Stimulated activated effector memory CD8-positive, alpha-beta T cell treated with anti-CD3 and anti-CD28 coated beads, Interleukin-12 subunit alpha, Interleukin-12 subunit beta, amount 100 ng/mL, for 72 hours (primary cell): Measurements from ENCODE around the gene PARL.

ENCODE experiments used
- ATAC-seq: fragments of 150-1000 bp; cut with Tn5 transposase; 2 replicates; pipeline ENCODE4 v1.10.0; 2021
- DNase-seq, 2 donors: peaks; one replicate each; pipeline ENCODE4 v3.0.0; 2021 to 2022; ENCODE audit warnings: low spot score in 2 of 2
- H3K27ac Mint-ChIP-seq: one replicate; pipeline ENCODE4 v1.8.0; 2022; ENCODE audit warnings: mild to moderate bottlenecking, mixed read lengths
- H3K36me3 Mint-ChIP-seq: one replicate; pipeline ENCODE4 v1.8.0; 2022; ENCODE audit warnings: mild to moderate bottlenecking, mixed read lengths
- H3K4me1 Mint-ChIP-seq: one replicate; pipeline ENCODE4 v1.8.0; 2022; ENCODE audit warnings: mixed read lengths
- H3K4me3 Mint-ChIP-seq: one replicate; pipeline ENCODE4 v1.8.0; 2022; ENCODE audit warnings: mild to moderate bottlenecking, mixed read lengths
- H3K9me3 Mint-ChIP-seq: one replicate; pipeline ENCODE4 v1.8.0; 2022; ENCODE audit warnings: mixed read lengths

The PARL gene

GRCh38 chr3:183884427-183885296 is at the start of gene PARL:
TSS of gene PARL (minus strand) at chr3:183884880. CDS start at chr3:183884846, 34 bp downstream.
- Mint-ChIP-seq H3K36me3 (peaks cover 32% of the 10 kb centered on the region), H3K4me1 (peaks cover 29% of the 10 kb centered on the region), H3K27ac (peak within 1 kb of the TSS; percentile 98), H3K9me3 (no peaks in the 10 kb centered on the region), H3K4me3 (peak within 1 kb of the TSS; percentile 98)
- ATAC-seq (peak; percentile 99), DNase-seq (peak; percentile 98 to 99)

GRCh38 chr3:183933160-183933559 is 48.5 kb upstream of the PARL start:
- H3K4me3 Mint-ChIP-seq: no peak overlapping the region
- DNase-seq: no peak
- no peaks in the 10 kb centered on the region for H3K9me3 Mint-ChIP-seq
- H3K27ac Mint-ChIP-seq: peak overlapping the region; percentile 38
- ATAC-seq: no peak
- H3K4me1 Mint-ChIP-seq: no peaks in the 10 kb centered on the region
- H3K36me3 Mint-ChIP-seq: peaks cover 17% of the 10 kb centered on the region

GRCh38 chr3:183931881-183932280 is 47.2 kb upstream of the PARL start:
- no peaks in the 10 kb centered on the region for H3K4me1 Mint-ChIP-seq
- H3K27ac Mint-ChIP-seq: no peak overlapping the region
- H3K4me3 Mint-ChIP-seq: no peak overlapping the region

GRCh38 chr3:183930086-183930485 is 45.4 kb upstream of the PARL start:
- Mint-ChIP-seq H3K4me3 (no peak overlapping the region), H3K36me3 (peaks cover 15% of the 10 kb centered on the region), H3K9me3 (no peaks in the 10 kb centered on the region), H3K27ac (no peak overlapping the region), H3K4me1 (no peaks in the 10 kb centered on the region)
- no peak for DNase-seq
- ATAC-seq: no peak

More at GRCh38 chr3:183931881-183932280, 47.2 kb upstream of the PARL start:
- H3K9me3 Mint-ChIP-seq: no peaks in the 10 kb centered on the region
- ATAC-seq: no peak
- DNase-seq: no peak
- peaks cover 14% of the 10 kb centered on the region for H3K36me3 Mint-ChIP-seq

- Mint-ChIP-seq H3K4me3 (no peak overlapping the region), H3K27ac (no peak overlapping the region), H3K9me3 (no peaks in the 10 kb centered on the region)
Measured at GRCh38 chr3:183927059-183927458, 42.4 kb upstream of the PARL start.

GRCh38 chr3:183924956-183925355 is 40.3 kb upstream of the PARL start:
- Mint-ChIP-seq H3K9me3 (no peaks in the 10 kb centered on the region), H3K4me3 (no peak overlapping the region), H3K36me3 (peaks cover 51% of the 10 kb centered on the region), H3K27ac (no peak overlapping the region), H3K4me1 (no peaks in the 10 kb centered on the region)
- peak; percentile 49 for ATAC-seq
- no peak for DNase-seq

More at GRCh38 chr3:183927059-183927458, 42.4 kb upstream of the PARL start:
- H3K36me3 Mint-ChIP-seq: peaks cover 42% of the 10 kb centered on the region
- no peak for DNase-seq
- H3K4me1 Mint-ChIP-seq: no peaks in the 10 kb centered on the region
- ATAC-seq: no peak

GRCh38 chr3:183924543-183924942 is 39.9 kb upstream of the PARL start:
- peaks cover 51% of the 10 kb centered on the region for H3K36me3 Mint-ChIP-seq
- H3K27ac Mint-ChIP-seq: no peak overlapping the region
- no peaks in the 10 kb centered on the region for H3K4me1 Mint-ChIP-seq
- H3K4me3 Mint-ChIP-seq: no peak overlapping the region
- ATAC-seq: no peak
- no peak for DNase-seq
- H3K9me3 Mint-ChIP-seq: no peaks in the 10 kb centered on the region

- Mint-ChIP-seq H3K36me3 (peaks cover 51% of the 10 kb centered on the region), H3K27ac (no peak overlapping the region), H3K9me3 (no peaks in the 10 kb centered on the region), H3K4me3 (no peak overlapping the region), H3K4me1 (no peaks in the 10 kb centered on the region)
- ATAC-seq: no peak
- no peak for DNase-seq
Measured at GRCh38 chr3:183922421-183922820, 37.7 kb upstream of the PARL start.

- Mint-ChIP-seq H3K9me3 (no peaks in the 10 kb centered on the region), H3K27ac (no peak overlapping the region), H3K4me3 (no peak overlapping the region), H3K36me3 (peaks cover 40% of the 10 kb centered on the region), H3K4me1 (no peaks in the 10 kb centered on the region)
- no peak for DNase-seq
- ATAC-seq: no peak
Measured at GRCh38 chr3:183921096-183921495, 36.4 kb upstream of the PARL start.

- Mint-ChIP-seq H3K4me3 (no peak overlapping the region), H3K4me1 (no peaks in the 10 kb centered on the region), H3K27ac (no peak overlapping the region), H3K9me3 (no peaks in the 10 kb centered on the region), H3K36me3 (peaks cover 40% of the 10 kb centered on the region)
- ATAC-seq (no peak), DNase-seq (no peak)
Measured at GRCh38 chr3:183920416-183920815, 35.7 kb upstream of the PARL start.

- H3K27ac Mint-ChIP-seq: no peak overlapping the region
- no peaks in the 10 kb centered on the region for H3K9me3 Mint-ChIP-seq
- H3K4me3 Mint-ChIP-seq: no peak overlapping the region
- DNase-seq (no peak), ATAC-seq (no peak)
- peaks cover 17% of the 10 kb centered on the region for H3K36me3 Mint-ChIP-seq
- H3K4me1 Mint-ChIP-seq: no peaks in the 10 kb centered on the region
Measured at GRCh38 chr3:183918178-183918577, 33.5 kb upstream of the PARL start.

- no peaks in the 10 kb centered on the region for H3K4me1 Mint-ChIP-seq
- peaks cover 13% of the 10 kb centered on the region for H3K36me3 Mint-ChIP-seq
- H3K27ac Mint-ChIP-seq: peak overlapping the region; percentile 34
- DNase-seq (no peak), ATAC-seq (no peak)
- H3K4me3 Mint-ChIP-seq: no peak overlapping the region
- H3K9me3 Mint-ChIP-seq: no peaks in the 10 kb centered on the region
Measured at GRCh38 chr3:183917776-183918175, 33.1 kb upstream of the PARL start.

GRCh38 chr3:183914856-183915255 is 30.2 kb upstream of the PARL start:
- DNase-seq (no peak), ATAC-seq (no peak)
- Mint-ChIP-seq H3K36me3 (no peaks in the 10 kb centered on the region), H3K4me3 (no peak overlapping the region), H3K4me1 (no peaks in the 10 kb centered on the region), H3K27ac (no peak overlapping the region), H3K9me3 (no peaks in the 10 kb centered on the region)

GRCh38 chr3:183913580-183913920 is 28.9 kb upstream of the PARL start:
- Mint-ChIP-seq H3K36me3 (no peaks in the 10 kb centered on the region), H3K27ac (no peak overlapping the region), H3K4me3 (no peak overlapping the region), H3K4me1 (no peaks in the 10 kb centered on the region), H3K9me3 (no peaks in the 10 kb centered on the region)
- ATAC-seq (no peak), DNase-seq (no peak)

- Mint-ChIP-seq H3K36me3 (no peaks in the 10 kb centered on the region), H3K4me1 (no peaks in the 10 kb centered on the region), H3K27ac (peak overlapping the region; percentile 16), H3K9me3 (no peaks in the 10 kb centered on the region), H3K4me3 (no peak overlapping the region)
- DNase-seq: no peak
- no peak for ATAC-seq
Measured at GRCh38 chr3:183912895-183913579, 28.4 kb upstream of the PARL start.
